ENCODE data around the gene TNIK.

Gene TNIK

GRCh38 chr3:171465763-171466162 lies 5.6 kb upstream of the TNIK start:
- no peaks in the 10 kb centered on the region for H3K79me2 ChIP-seq (ENCODE audit: insufficient read depth, low read length)
- no peak overlapping the region for H3K4me3 ChIP-seq (ENCODE audit: low read depth, low read length, poor library complexity, severe bottlenecking)
- H3K4me2 ChIP-seq (ENCODE audit: low read length): no peak overlapping the region
- no peak overlapping the region for H3K9ac ChIP-seq (ENCODE audit: low read length)
- H3K9me2 ChIP-seq (ENCODE audit: low read depth, low read length): no peaks in the 10 kb centered on the region
- no peak for TF ChIP-seq EZH2 (IDR thresholded peaks at IDR 0.05; ENCODE audit: borderline replicate concordance, low read length)
- TF ChIP-seq CTCF (IDR thresholded peaks at IDR 0.05; ENCODE audit: low read length): no peak
- H3F3A ChIP-seq (ENCODE audit: insufficient read depth, low read length): no peaks in the 10 kb centered on the region
- H3K27me3 ChIP-seq (ENCODE audit: insufficient read depth, low read length): peaks cover 4% of the 10 kb centered on the region; the same call in 1 of the 2 replicates
- peaks cover 5% of the 10 kb centered on the region for H3K4me1 ChIP-seq (ENCODE audit: insufficient read depth, low read length, severe bottlenecking)
- no peak overlapping the region for H3K27ac ChIP-seq (ENCODE audit: low read depth, low read length, poor library complexity, severe bottlenecking)
- H2AFZ ChIP-seq (ENCODE audit: low read length): no peak overlapping the region
- no peaks in the 10 kb centered on the region for H3K9me3 ChIP-seq (ENCODE audit: low read length)
- no peaks in the 10 kb centered on the region for H3K36me3 ChIP-seq (ENCODE audit: insufficient read depth, low read length)
- H4K20me1 ChIP-seq (ENCODE audit: insufficient read depth, low read length): no peaks in the 10 kb centered on the region

GRCh38 chr3:171464462-171464861 lies 4.3 kb upstream of the TNIK start:
- Histone ChIP-seq H3K27ac (ENCODE audit: low read depth, low read length, poor library complexity, severe bottlenecking) (no peak overlapping the region), H3K4me3 (ENCODE audit: low read depth, low read length, poor library complexity, severe bottlenecking) (no peak overlapping the region), H3K27me3 (ENCODE audit: insufficient read depth, low read length) (peaks cover 5% of the 10 kb centered on the region; the same call in 1 of the 2 replicates), H3K36me3 (ENCODE audit: insufficient read depth, low read length) (no peaks in the 10 kb centered on the region), H3K4me2 (ENCODE audit: low read length) (no peak overlapping the region), H3K9ac (ENCODE audit: low read length) (no peak overlapping the region), H3K9me3 (ENCODE audit: low read length) (no peaks in the 10 kb centered on the region), H3F3A (ENCODE audit: insufficient read depth, low read length) (no peaks in the 10 kb centered on the region), H3K4me1 (ENCODE audit: insufficient read depth, low read length, severe bottlenecking) (peaks cover 13% of the 10 kb centered on the region), H3K9me2 (ENCODE audit: low read depth, low read length) (no peaks in the 10 kb centered on the region), H2AFZ (ENCODE audit: low read length) (no peak overlapping the region), H4K20me1 (ENCODE audit: insufficient read depth, low read length) (no peaks in the 10 kb centered on the region), H3K79me2 (ENCODE audit: insufficient read depth, low read length) (no peaks in the 10 kb centered on the region)
- TF ChIP-seq CTCF (IDR thresholded peaks at IDR 0.05; ENCODE audit: low read length): no peak
- TF ChIP-seq EZH2 (IDR thresholded peaks at IDR 0.05; ENCODE audit: borderline replicate concordance, low read length): no peak

GRCh38 chr3:171462224-171462623 lies 2.0 kb upstream of the TNIK start:
- Histone ChIP-seq H4K20me1 (ENCODE audit: insufficient read depth, low read length) (no peaks in the 10 kb centered on the region), H3F3A (ENCODE audit: insufficient read depth, low read length) (no peaks in the 10 kb centered on the region), H3K27me3 (ENCODE audit: insufficient read depth, low read length) (peaks cover 5% of the 10 kb centered on the region; the same call in 1 of the 2 replicates), H3K79me2 (ENCODE audit: insufficient read depth, low read length) (no peaks in the 10 kb centered on the region), H3K4me3 (ENCODE audit: low read depth, low read length, poor library complexity, severe bottlenecking) (no peak overlapping the region), H3K9me2 (ENCODE audit: low read depth, low read length) (no peaks in the 10 kb centered on the region), H3K9ac (ENCODE audit: low read length) (no peak overlapping the region), H3K4me1 (ENCODE audit: insufficient read depth, low read length, severe bottlenecking) (peaks cover 13% of the 10 kb centered on the region), H3K4me2 (ENCODE audit: low read length) (no peak overlapping the region), H3K27ac (ENCODE audit: low read depth, low read length, poor library complexity, severe bottlenecking) (no peak overlapping the region), H3K36me3 (ENCODE audit: insufficient read depth, low read length) (no peaks in the 10 kb centered on the region), H2AFZ (ENCODE audit: low read length) (no peak overlapping the region), H3K9me3 (ENCODE audit: low read length) (no peaks in the 10 kb centered on the region)
- TF ChIP-seq EZH2 (IDR thresholded peaks at IDR 0.05; ENCODE audit: borderline replicate concordance, low read length) (no peak), CTCF (IDR thresholded peaks at IDR 0.05; ENCODE audit: low read length) (no peak)

All from OCI-LY1 (cell line).